ENCODE data around the gene SRP9. TPM values are rescaled to one million over a fixed set of nuclear protein-coding genes. Genes with fewer than 3 reads are reported as not detected.
A peak's percentile ranks its signal among the peaks of the same experiment; 100 is the strongest.

The SRP9 gene
- total and polyA plus RNA-seq, 4 donors: 128 to 390 (median 160) TPM

DNA sequence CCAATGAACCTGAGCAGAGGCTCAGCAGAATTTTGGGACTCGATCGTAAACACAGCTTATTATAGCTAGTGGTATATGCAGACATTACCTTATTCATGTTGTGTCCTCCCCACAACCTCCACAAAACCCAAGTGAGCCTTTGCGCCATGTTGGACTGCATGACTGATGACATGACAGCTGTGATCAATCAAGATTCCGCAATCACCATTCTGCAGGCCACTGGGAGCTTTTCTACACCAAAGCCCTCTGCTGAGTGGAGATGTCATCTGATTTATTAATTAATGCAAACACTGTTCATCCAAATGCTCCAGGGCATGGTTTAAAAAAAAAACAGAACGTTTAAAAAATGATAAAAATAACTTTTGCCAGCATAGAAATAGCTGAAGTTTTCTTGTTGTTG is 7.9 kb upstream of the SRP9 start:
- Histone ChIP-seq H3K4me1 (ENCODE audit: control insufficient read depth in 1 of 2, insufficient read depth in 2 of 2, low read length in 2 of 2) (peaks cover 0 to 2% of the 10 kb centered on the region in 2 donors), H3K27me3 (ENCODE audit: control insufficient read depth in 1 of 2, insufficient read depth in 2 of 2, low read length in 1 of 2) (no peaks in the 10 kb centered on the region), H3K36me3 (ENCODE audit: control insufficient read depth in 1 of 2, insufficient read depth in 2 of 2, low read length in 1 of 2) (no peaks in the 10 kb centered on the region), H3K9me3 (ENCODE audit: control insufficient read depth, low read length) (no peaks in the 10 kb centered on the region), H3K4me3 (ENCODE audit: low read length in 2 of 2) (no peak overlapping the region), H3K27ac (ENCODE audit: low read depth in 1 of 2, low read length in 2 of 2) (no peak overlapping the region)
- intact Hi-C loops (cut with DNase I): loop anchor here (5.0 to 10.0 kb wide), 5 partner anchors 75 to 292 kb away; partner anchors contain the start of gene ENAH (in 2 of the 2)
- no peak for DNase-seq
- 91 to 94% methylated on average over 5 of the region's 5 CpGs for WGBS, 2 donors
- ATAC-seq (ENCODE audit: low FRiP score): no peak

DNA sequence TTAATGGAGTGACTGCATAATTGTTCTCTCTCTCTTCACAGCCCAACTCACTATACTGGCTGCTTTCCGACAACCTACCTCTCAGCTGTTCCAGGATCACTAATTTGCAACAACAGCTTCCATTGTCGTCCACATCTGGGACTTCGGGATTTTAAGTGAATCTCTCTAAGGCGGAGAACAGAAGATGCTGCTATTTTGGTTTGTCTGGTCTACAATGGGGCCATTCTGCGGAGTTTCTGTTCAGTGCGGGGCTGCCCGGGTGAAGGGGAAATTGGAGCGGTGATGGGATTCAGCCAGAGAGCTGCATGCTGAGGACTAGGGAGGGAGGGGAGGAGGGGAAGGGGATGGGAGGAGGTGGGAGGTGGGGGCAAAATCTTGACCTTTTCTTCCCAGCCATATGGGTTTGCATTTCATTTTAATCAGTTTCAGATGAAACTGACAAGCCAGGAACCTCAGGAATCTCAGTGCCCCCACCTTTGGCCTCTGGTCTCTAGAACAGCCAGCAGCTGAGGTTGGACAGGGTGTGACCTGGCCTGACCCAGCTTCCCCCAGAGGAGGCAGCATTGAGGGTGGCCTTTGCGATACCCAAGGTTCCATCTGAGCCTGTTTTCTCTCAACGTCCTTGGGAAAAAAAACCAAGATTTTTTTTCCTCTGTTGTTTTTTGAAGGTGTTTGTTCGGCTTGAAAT is 6.9 kb upstream of the SRP9 start:
- DNase-seq (no peak), ATAC-seq (ENCODE audit: low FRiP score) (no peak)
- 90 to 93% methylated on average over 11 of the region's 11 CpGs for WGBS, 2 donors
- H3K27ac ChIP-seq (ENCODE audit: low read depth in 1 of 2, low read length in 2 of 2): no peak overlapping the region
- H3K9me3 ChIP-seq (ENCODE audit: control insufficient read depth, low read length): no peaks in the 10 kb centered on the region
- H3K4me1 ChIP-seq (ENCODE audit: control insufficient read depth in 1 of 2, insufficient read depth in 2 of 2, low read length in 2 of 2): peaks cover 0 to 2% of the 10 kb centered on the region in 2 donors
- no peaks in the 10 kb centered on the region for H3K36me3 ChIP-seq (ENCODE audit: control insufficient read depth in 1 of 2, insufficient read depth in 2 of 2, low read length in 1 of 2)
- H3K27me3 ChIP-seq (ENCODE audit: control insufficient read depth in 1 of 2, insufficient read depth in 2 of 2, low read length in 1 of 2): no peaks in the 10 kb centered on the region
- no peak overlapping the region for H3K4me3 ChIP-seq (ENCODE audit: low read length in 2 of 2)
- intact Hi-C loops (cut with DNase I): loop anchor here (5.0 to 10.0 kb wide), 4 partner anchors 118 to 293 kb away; partner anchors contain the start of gene ENAH (in 2 of the 2)

DNA sequence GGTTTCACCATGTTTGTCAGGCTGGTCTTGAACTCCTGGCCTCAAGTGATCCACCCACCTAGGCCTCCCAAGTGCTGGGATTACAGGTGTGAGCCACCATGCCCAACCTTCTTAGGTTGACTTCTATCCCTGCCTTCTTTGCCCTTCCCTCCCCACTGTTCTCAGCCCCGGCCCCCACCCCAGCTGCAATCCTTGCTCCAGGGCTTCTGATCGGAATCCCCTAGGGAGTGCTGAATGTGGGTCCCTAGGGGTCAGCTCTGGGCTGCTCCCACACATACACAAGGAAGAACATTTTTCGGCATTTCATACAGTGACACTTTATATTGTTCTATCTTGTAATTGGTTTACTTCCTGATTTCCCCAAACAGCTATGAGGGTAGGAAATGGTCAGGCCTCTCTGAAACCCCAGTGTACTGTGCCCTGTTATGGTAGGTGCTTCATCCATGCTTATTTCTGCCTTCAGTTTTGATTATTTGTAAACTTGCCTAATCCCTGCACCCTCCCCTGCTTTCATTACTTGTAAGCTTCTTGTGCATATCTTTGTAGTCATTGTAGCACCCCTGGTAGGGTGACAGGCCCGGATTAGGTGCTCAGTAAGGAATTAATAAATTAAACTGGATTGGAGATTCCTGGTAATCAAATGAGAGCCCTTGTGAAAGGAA is 5.8 kb upstream of the SRP9 start:
- no peaks in the 10 kb centered on the region for H3K9me3 ChIP-seq (ENCODE audit: control insufficient read depth, low read length)
- H3K4me3 ChIP-seq (ENCODE audit: low read length in 2 of 2): no peak overlapping the region
- ATAC-seq (ENCODE audit: low FRiP score) (no peak), DNase-seq (no peak)
- 62 to 85% methylated on average over 4 of the region's 4 CpGs for WGBS, 2 donors
- no peaks in the 10 kb centered on the region for H3K27me3 ChIP-seq (ENCODE audit: control insufficient read depth in 1 of 2, insufficient read depth in 2 of 2, low read length in 1 of 2)
- intact Hi-C loops (cut with DNase I): loop anchor here (2.0 to 10.0 kb wide), 5 partner anchors 119 to 297 kb away; partner anchors contain the start of gene ENAH (in 2 of the 2)
- H3K27ac ChIP-seq (ENCODE audit: low read depth in 1 of 2, low read length in 2 of 2): no peak overlapping the region
- peaks cover 0 to 2% of the 10 kb centered on the region in 2 donors for H3K4me1 ChIP-seq (ENCODE audit: control insufficient read depth in 1 of 2, insufficient read depth in 2 of 2, low read length in 2 of 2)
- no peaks in the 10 kb centered on the region for H3K36me3 ChIP-seq (ENCODE audit: control insufficient read depth in 1 of 2, insufficient read depth in 2 of 2, low read length in 1 of 2)

DNA sequence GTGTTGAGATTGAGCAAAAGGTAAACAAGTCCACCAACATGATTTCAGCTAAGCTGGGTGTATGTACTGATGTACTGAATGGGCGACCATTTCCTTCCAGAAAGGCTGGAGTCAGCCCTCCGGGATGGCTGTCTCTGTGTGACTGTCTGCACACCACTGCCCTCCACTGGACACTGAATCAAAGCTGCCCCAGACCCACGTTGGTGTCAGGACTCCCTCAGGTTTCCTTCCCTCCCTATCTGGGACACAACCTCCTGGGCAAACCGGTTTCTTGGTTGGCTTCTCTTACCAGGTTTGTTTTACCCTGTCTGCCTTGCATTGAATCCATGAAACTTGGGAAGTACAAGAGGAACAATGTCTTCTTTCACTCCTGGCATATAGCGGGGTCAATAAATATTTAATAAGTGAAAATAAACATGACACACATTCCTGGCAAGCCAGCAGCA is 5.3 kb upstream of the SRP9 start:
- 12% methylated on average over 5 of the region's 5 CpGs for WGBS, 2 donors
- Histone ChIP-seq H3K27me3 (ENCODE audit: control insufficient read depth in 1 of 2, insufficient read depth in 2 of 2, low read length in 1 of 2) (no peaks in the 10 kb centered on the region), H3K27ac (ENCODE audit: low read depth in 1 of 2, low read length in 2 of 2) (no peak overlapping the region), H3K4me1 (ENCODE audit: control insufficient read depth in 1 of 2, insufficient read depth in 2 of 2, low read length in 2 of 2) (peaks cover 0 to 2% of the 10 kb centered on the region in 2 donors), H3K4me3 (ENCODE audit: low read length in 2 of 2) (no peak overlapping the region), H3K36me3 (ENCODE audit: control insufficient read depth in 1 of 2, insufficient read depth in 2 of 2, low read length in 1 of 2) (no peaks in the 10 kb centered on the region), H3K9me3 (ENCODE audit: control insufficient read depth, low read length) (no peaks in the 10 kb centered on the region)
- DNase-seq (peak; percentile 87 to 91), ATAC-seq (ENCODE audit: low FRiP score) (peak; percentile 88)
- intact Hi-C loops (cut with DNase I): loop anchor here (2.0 to 10.0 kb wide), 5 partner anchors 120 to 298 kb away; partner anchors contain the start of gene ENAH (in 2 of the 2)

DNA sequence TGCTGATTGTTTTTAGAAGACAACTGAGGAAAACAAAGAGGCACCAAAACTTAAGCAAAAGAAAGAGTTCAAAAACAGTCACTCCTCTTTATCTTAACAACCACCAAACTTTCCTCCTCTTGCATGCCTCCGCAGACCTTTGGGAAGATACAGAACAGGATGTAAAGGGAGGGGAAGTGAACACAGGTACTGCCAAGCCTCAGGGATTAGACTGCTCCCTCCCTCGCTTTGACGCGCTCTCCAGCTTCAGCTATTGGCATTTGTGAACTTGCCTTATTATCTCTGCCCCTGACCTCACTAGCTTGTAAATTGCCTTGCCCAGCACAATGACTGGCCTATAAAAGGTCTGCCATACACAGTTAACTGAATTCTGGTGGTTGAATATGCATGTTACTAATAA is 4.8 kb upstream of the SRP9 start:
- WGBS, 2 donors: 74 to 76% methylated on average over 4 of the region's 4 CpGs
- no peaks in the 10 kb centered on the region for H3K4me1 ChIP-seq (ENCODE audit: control insufficient read depth in 1 of 2, insufficient read depth in 2 of 2, low read length in 2 of 2)
- no peaks in the 10 kb centered on the region for H3K36me3 ChIP-seq (ENCODE audit: control insufficient read depth in 1 of 2, insufficient read depth in 2 of 2, low read length in 1 of 2)

DNA sequence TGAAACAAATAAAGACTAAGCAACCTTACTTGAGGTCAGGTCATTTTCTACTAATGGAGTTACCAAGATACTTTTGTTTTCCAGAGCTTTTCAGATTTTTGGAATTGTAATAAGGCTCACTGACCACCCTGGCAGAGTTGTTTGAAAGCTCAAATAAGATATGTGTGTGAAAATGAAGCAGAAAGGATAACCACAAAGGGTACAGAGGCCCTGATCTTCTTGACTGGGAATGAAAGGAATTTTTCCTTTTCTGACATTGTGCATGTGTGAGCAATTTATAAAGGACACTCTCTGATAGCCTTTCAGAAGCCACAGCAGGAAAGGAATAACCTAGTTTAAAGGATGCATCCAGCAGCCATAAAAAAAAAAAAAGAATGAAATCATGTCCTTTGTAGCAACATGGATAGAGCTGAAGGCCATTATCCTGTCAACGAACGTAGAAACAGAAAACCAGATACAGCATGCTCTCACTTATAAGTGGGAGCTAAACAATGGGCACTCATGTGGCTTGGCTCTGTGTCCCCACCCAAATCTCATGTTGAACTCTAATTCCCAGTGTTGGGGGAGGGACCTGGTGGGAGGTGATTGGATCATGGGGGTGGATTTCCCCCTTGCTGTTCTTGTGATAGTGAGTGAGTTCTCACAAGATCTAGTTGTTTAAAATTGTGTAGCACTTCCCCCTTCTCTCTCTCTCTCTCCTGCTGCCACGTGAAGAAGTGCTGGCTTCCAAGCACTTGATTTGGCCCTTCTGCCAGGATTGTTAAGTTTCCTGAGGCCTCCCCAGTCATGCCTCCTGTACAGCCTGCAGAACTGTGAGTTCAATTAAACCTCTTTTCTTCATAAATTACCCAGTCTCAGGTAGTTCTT is 3.1 kb upstream of the SRP9 start:
- Histone ChIP-seq H3K4me1 (ENCODE audit: control insufficient read depth in 1 of 2, insufficient read depth in 2 of 2, low read length in 2 of 2) (no peaks in the 10 kb centered on the region), H3K27ac (ENCODE audit: low read depth in 1 of 2, low read length in 2 of 2) (no peak overlapping the region), H3K9me3 (ENCODE audit: control insufficient read depth, low read length) (no peaks in the 10 kb centered on the region), H3K4me3 (ENCODE audit: low read length in 2 of 2) (no peak overlapping the region), H3K27me3 (ENCODE audit: control insufficient read depth in 1 of 2, insufficient read depth in 2 of 2, low read length in 1 of 2) (no peaks in the 10 kb centered on the region), H3K36me3 (ENCODE audit: control insufficient read depth in 1 of 2, insufficient read depth in 2 of 2, low read length in 1 of 2) (no peaks in the 10 kb centered on the region)
- WGBS, 2 donors: 57 to 67% methylated on average over 3 of the region's 3 CpGs
- no peak for ATAC-seq (ENCODE audit: low FRiP score)
- intact Hi-C loops (cut with DNase I): loop anchor here (5.0 to 10.0 kb wide), 6 partner anchors 43 to 297 kb away; partner anchors contain the start of gene ENAH (in 2 of the 2)
- DNase-seq: no peak

More for the DNA sequence above, 4.8 kb upstream of the SRP9 start:
- DNase-seq (no peak), ATAC-seq (ENCODE audit: low FRiP score) (no peak)
- H3K9me3 ChIP-seq (ENCODE audit: control insufficient read depth, low read length): no peaks in the 10 kb centered on the region
- no peak overlapping the region for H3K4me3 ChIP-seq (ENCODE audit: low read length in 2 of 2)
- intact Hi-C loops (cut with DNase I): loop anchor here (2.0 to 10.0 kb wide), 5 partner anchors 121 to 298 kb away; partner anchors contain the start of gene ENAH (in 2 of the 2)
- no peaks in the 10 kb centered on the region for H3K27me3 ChIP-seq (ENCODE audit: control insufficient read depth in 1 of 2, insufficient read depth in 2 of 2, low read length in 1 of 2)
- no peak overlapping the region for H3K27ac ChIP-seq (ENCODE audit: low read depth in 1 of 2, low read length in 2 of 2)

DNA sequence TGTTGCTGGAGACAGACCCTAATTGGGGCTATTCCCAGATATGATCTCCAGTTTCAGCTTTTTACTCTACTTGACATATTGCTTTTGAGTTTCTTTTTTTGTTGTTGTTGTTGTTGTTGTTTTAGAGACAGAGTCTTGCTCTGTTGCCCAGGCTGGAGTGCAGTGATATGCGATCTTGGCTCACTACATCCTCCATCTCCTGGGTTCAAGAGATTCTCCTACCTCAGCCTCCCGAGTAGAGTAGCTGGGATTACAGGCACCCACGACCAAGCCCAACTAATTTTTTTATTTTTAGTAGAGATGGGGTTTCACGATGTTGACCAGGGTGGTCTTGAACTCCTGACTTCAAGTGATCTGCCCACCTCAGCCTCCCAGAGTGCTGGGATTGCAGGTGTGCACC is 1.3 kb upstream of the SRP9 start:
- WGBS, 2 donors: 92 to 93% methylated on average over 4 of the region's 4 CpGs
- H3K4me1 ChIP-seq (ENCODE audit: control insufficient read depth in 1 of 2, insufficient read depth in 2 of 2, low read length in 2 of 2): peaks cover 0 to 2% of the 10 kb centered on the region in 2 donors
- H3K27ac ChIP-seq (ENCODE audit: low read depth in 1 of 2, low read length in 2 of 2): no peak overlapping the region

DNA sequence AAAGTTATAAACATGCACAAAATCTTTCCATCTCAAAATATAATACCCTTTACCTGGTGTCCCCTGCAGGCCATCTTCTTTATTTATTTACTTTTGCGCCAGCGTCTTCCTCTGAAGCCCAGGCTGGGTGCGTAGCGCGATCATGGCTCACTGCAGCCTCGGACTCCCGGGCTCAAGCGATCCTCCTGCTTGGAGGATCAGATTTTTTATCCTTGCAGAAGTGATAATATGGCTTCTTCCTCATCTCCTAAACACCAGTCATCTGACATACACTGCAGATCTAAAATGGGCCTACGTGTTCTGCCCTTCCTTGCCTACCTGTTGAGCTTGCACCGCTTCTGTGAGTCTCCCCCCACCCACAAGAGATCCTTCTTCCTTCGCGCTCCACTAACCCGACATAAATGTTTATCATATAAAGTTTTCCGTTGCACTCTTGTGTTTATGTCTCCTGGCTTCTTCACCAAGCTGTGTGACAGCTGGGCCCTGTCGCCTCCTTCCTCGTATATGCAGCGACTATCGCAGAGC is 506 bp upstream of the SRP9 start:
- Histone ChIP-seq H3K27me3 (ENCODE audit: control insufficient read depth in 1 of 2, insufficient read depth in 2 of 2, low read length in 1 of 2) (no peaks in the 10 kb centered on the region), H3K9me3 (ENCODE audit: control insufficient read depth, low read length) (no peaks in the 10 kb centered on the region), H3K4me3 (ENCODE audit: low read length in 2 of 2) (peak overlapping the region; percentile 40 to 47), H3K27ac (ENCODE audit: low read depth in 1 of 2, low read length in 2 of 2) (peak overlapping the region in 1 of 2 donors; percentile 52), H3K36me3 (ENCODE audit: control insufficient read depth in 1 of 2, insufficient read depth in 2 of 2, low read length in 1 of 2) (no peaks in the 10 kb centered on the region), H3K4me1 (ENCODE audit: control insufficient read depth in 1 of 2, insufficient read depth in 2 of 2, low read length in 2 of 2) (peaks cover 0 to 2% of the 10 kb centered on the region in 2 donors)
- 20 to 21% methylated on average over 18 of the region's 18 CpGs for WGBS, 2 donors
- intact Hi-C loops (cut with DNase I): loop anchor here (5.0 to 10.0 kb wide), 3 partner anchors 40 to 198 kb away; no protein-coding TSS in a partner anchor
- no peak for DNase-seq
- no peak for ATAC-seq (ENCODE audit: low FRiP score)

More for the DNA sequence above, 1.3 kb upstream of the SRP9 start:
- intact Hi-C loops (cut with DNase I): loop anchor here (1.0 to 10.0 kb wide), 4 partner anchors 41 to 199 kb away; no protein-coding TSS in a partner anchor
- Histone ChIP-seq H3K27me3 (ENCODE audit: control insufficient read depth in 1 of 2, insufficient read depth in 2 of 2, low read length in 1 of 2) (no peaks in the 10 kb centered on the region), H3K36me3 (ENCODE audit: control insufficient read depth in 1 of 2, insufficient read depth in 2 of 2, low read length in 1 of 2) (no peaks in the 10 kb centered on the region), H3K4me3 (ENCODE audit: low read length in 2 of 2) (no peak overlapping the region), H3K9me3 (ENCODE audit: control insufficient read depth, low read length) (no peaks in the 10 kb centered on the region)
- no peak for DNase-seq
- ATAC-seq (ENCODE audit: low FRiP score): no peak

Data from aorta (tissue), 5 donors.